AG04450 (cell line): Measurements from ENCODE around the gene UBR4. TPM values are rescaled to one million over a fixed set of nuclear protein-coding genes. Genes with fewer than 3 reads are reported as not detected.
A peak's percentile ranks its signal among the peaks of the same experiment; 100 is the strongest.

Experiments
- CTCF ChIA-PET: fragments of 300-600, 350-600 bp; formaldehyde crosslinking; extraction: SDS; loops from one replicate; lab custom pipeline; 2022; ENCODE audit warnings: antibody characterized with exemption, inconsistent platforms; lab: Charles Lee
- POLR2A ChIA-PET: fragments of 350-600 bp; formaldehyde crosslinking; extraction: SDS; loops from one replicate; lab custom pipeline; 2021; ENCODE audit warnings: antibody characterized with exemption, inconsistent platforms; lab: Yijun Ruan, JAX
- DNase-seq: peaks from one replicate; pipeline ENCODE4 v3.0.0-alpha.2; 2011; ENCODE audit warnings: low read depth, low spot score
- H3K27ac ChIP-seq: one replicate; pipeline ENCODE4 v1.5.1; 2012; ENCODE audit warnings: low read depth, low read length, control low read depth
- H3K27me3 ChIP-seq: one replicate; pipeline ENCODE4 v1.6.0; 2012; ENCODE audit warnings: low read length; ENCODE audit not compliant: control insufficient read depth, insufficient read depth
- H3K4me3 ChIP-seq: 2 replicates; pipeline ENCODE4 v1.5.1; 2011; ENCODE audit warnings: mild to moderate bottlenecking, low read depth, low read length, control low read depth
- H3K9me3 ChIP-seq: 2 replicates; pipeline ENCODE4 v1.5.1; 2012; ENCODE audit warnings: low read length; ENCODE audit not compliant: control insufficient read depth, insufficient read depth
- CTCF ChIP-seq: IDR thresholded peaks from 2 replicates; pipeline ENCODE4 v1.5.1; 2011; ENCODE audit warnings: low read depth, low read length, control low read depth, inconsistent platforms
- polyA plus RNA-seq: library from polyadenylated mRNA; depleted of rRNA; stranded (reverse); fragments of >200 nt; gene quantifications from 2 replicates; pipeline ENCODE4 v1.2.3, GENCODE V29; 2011

Gene UBR4
- polyA plus RNA-seq, 1 experiment, result 91.9 TPM

GRCh38 chr1:19067912-19068638, 142.0 kb downstream of the UBR4 start:
- no peak overlapping the region for H3K4me3 ChIP-seq
- POLR2A ChIA-PET, result no interaction called here
- no peak for TF ChIP-seq CTCF
- no peak for DNase-seq
- no peaks in the 10 kb centered on the region for H3K27me3 ChIP-seq
- no peaks in the 10 kb centered on the region; the same call in 1 of the 2 replicates for H3K9me3 ChIP-seq
- no peak overlapping the region for H3K27ac ChIP-seq
- CTCF ChIA-PET, result interaction anchor here (0.7 to 2.7 kb wide), 2 partner anchors 155 to 161 kb away, joined by 3 to 12 read pairs; no protein-coding TSS in a partner anchor

- POLR2A ChIA-PET, result no interaction called here
- CTCF ChIA-PET, result interaction anchor here (0.7 to 2.7 kb wide), 2 partner anchors 154 to 160 kb away, joined by 3 to 12 read pairs; no protein-coding TSS in a partner anchor
- no peak overlapping the region for H3K4me3 ChIP-seq
- peak; percentile 10; the same call in 1 of the 2 replicates for TF ChIP-seq CTCF
- no peaks in the 10 kb centered on the region; the same call in 1 of the 2 replicates for H3K9me3 ChIP-seq
- H3K27ac ChIP-seq, result peak overlapping the region; percentile 21
- DNase-seq, result no peak
- no peaks in the 10 kb centered on the region for H3K27me3 ChIP-seq
Observed at GRCh38 chr1:19067182-19067911, 142.7 kb downstream of the UBR4 start.

GRCh38 chr1:19066874-19067181, 143.2 kb downstream of the UBR4 start:
- Histone ChIP-seq H3K27me3 (no peaks in the 10 kb centered on the region), H3K9me3 (peaks cover 2% of the 10 kb centered on the region; the same call in 1 of the 2 replicates), H3K27ac (peak overlapping the region; percentile 21), H3K4me3 (no peak overlapping the region)
- no peak for DNase-seq
- POLR2A ChIA-PET, result no interaction called here
- CTCF ChIA-PET, result interaction anchor here (2.7 kb wide), 1 partner anchor 154 kb away, joined by 12 read pairs; no protein-coding TSS in a partner anchor
- TF ChIP-seq CTCF, result no peak

DNA sequence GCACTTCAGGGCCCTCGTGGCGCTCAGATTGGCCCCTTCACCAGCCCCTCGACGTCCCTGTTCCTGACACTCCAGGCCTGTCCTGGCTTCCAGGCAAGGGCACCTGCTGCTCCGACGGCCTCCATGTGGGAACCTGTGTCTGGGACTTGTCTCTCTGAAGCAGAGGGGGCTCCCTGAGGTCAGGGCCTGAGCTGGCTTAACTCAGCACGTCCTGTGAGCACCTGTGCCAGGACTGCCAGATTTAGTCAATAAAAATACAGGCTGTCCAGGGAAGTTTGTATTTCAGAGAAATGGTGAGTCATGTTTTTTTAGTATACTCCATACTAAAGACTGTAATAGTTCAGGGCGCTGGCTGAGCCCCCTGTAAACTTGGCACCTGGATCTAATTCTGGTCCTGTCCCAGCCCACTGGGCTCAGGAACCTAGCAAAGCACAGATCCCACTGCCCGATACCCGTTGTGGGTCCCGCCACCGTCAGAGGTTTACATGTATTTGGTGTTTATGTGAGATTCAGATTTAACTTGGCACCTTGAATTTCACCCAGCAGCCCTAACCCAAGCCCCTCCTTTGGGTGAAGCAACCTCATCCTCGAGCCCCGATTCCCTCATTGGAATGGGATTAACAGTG, 143.7 kb downstream of the UBR4 start:
- Histone ChIP-seq H3K27me3 (no peaks in the 10 kb centered on the region), H3K9me3 (peaks cover 6% of the 10 kb centered on the region; the same call in 1 of the 2 replicates), H3K4me3 (no peak overlapping the region), H3K27ac (no peak overlapping the region)
- TF ChIP-seq CTCF, result no peak
- CTCF ChIA-PET, result interaction anchor here (2.7 kb wide), 1 partner anchor 153 kb away, joined by 12 read pairs; no protein-coding TSS in a partner anchor
- DNase-seq, result no peak
- POLR2A ChIA-PET, result no interaction called here
